DOHH2 (cell line): Measurements from ENCODE around the gene HMSD.
"Not testable (repeated sequence)": the region's sequence is repeated elsewhere in the genome, so short reads cannot be mapped to it uniquely, and the experiment has no call there.

ENCODE experiments used
- H3F3A ChIP-seq: fragments of 200-600 bp; sonication (generic), shearing (Covaris generic); 2 replicates; pipeline ENCODE4 v1.6.0; 2016; ENCODE audit warnings: antibody characterized with exemption, mild to moderate bottlenecking; ENCODE audit not compliant: control insufficient read depth, insufficient read depth
- H3K27ac ChIP-seq: fragments of 200-600 bp; sonication (generic); 2 replicates; pipeline ENCODE4 v1.5.1; 2014; ENCODE audit warnings: low read depth, mild to moderate bottlenecking, low read length, moderate library complexity
- H3K27me3 ChIP-seq: fragments of 200-600 bp; sonication (generic); 2 replicates; pipeline ENCODE4 v1.6.1; 2014; ENCODE audit warnings: mild to moderate bottlenecking, low read length, mixed read lengths; ENCODE audit not compliant: control insufficient read depth
- H3K36me3 ChIP-seq: fragments of 200-600 bp; sonication (generic); 2 replicates; pipeline ENCODE4 v1.6.1; 2014; ENCODE audit warnings: mild to moderate bottlenecking, low read length, moderate library complexity, mixed read lengths; ENCODE audit not compliant: control insufficient read depth
- H3K4me1 ChIP-seq: fragments of 200-600 bp; sonication (generic); 2 replicates; pipeline ENCODE4 v1.6.1; 2014; ENCODE audit warnings: mild to moderate bottlenecking, low read length, mixed read lengths; ENCODE audit not compliant: control insufficient read depth
- H3K4me2 ChIP-seq: fragments of 200-600 bp; sonication (generic); 2 replicates; pipeline ENCODE4 v1.6.0; 2014; ENCODE audit warnings: mild to moderate bottlenecking, low read length, moderate library complexity
- H3K4me3 ChIP-seq: fragments of 200-600 bp; sonication (generic); 2 replicates; pipeline ENCODE4 v1.5.1; 2014; ENCODE audit warnings: mild to moderate bottlenecking, low read length, mixed read lengths
- H3K79me2 ChIP-seq: fragments of 200-600 bp; sonication (generic); 2 replicates; pipeline ENCODE4 v1.6.1; 2014; ENCODE audit warnings: mild to moderate bottlenecking, low read length, mixed read lengths; ENCODE audit not compliant: control insufficient read depth
- H3K9me2 ChIP-seq: fragments of 200-600 bp; sonication (generic); replicated peaks from 2 replicates; pipeline ENCODE4 v1.6.1; 2014; ENCODE audit warnings: mild to moderate bottlenecking, low read length, mixed read lengths; ENCODE audit not compliant: control insufficient read depth
- H3K9me3 ChIP-seq: fragments of 200-600 bp; sonication (generic); 2 replicates; pipeline ENCODE4 v1.6.1; 2014; ENCODE audit warnings: antibody characterized with exemption, low read length, mixed read lengths; ENCODE audit not compliant: control insufficient read depth, insufficient read depth
- H4K20me1 ChIP-seq: fragments of 200-600 bp; sonication (generic); 2 replicates; pipeline ENCODE4 v1.6.0; 2014; ENCODE audit warnings: low read depth, mild to moderate bottlenecking, antibody characterized with exemption, low read length, moderate library complexity; ENCODE audit not compliant: control insufficient read depth, insufficient read depth
- CTCF ChIP-seq: fragments of 200-600 bp; sonication (generic); IDR thresholded peaks from one replicate; pipeline ENCODE4 v1.5.1; 2014; ENCODE audit warnings: antibody characterized with exemption, mild to moderate bottlenecking, low read depth, low read length; ENCODE audit not compliant: poor library complexity, severe bottlenecking
- EZH2phosphoT487 ChIP-seq: fragments of 200-600 bp; sonication (generic); IDR thresholded peaks from 2 replicates; pipeline ENCODE4 v1.6.1; 2017; ENCODE audit warnings: borderline replicate concordance, mild to moderate bottlenecking, antibody characterized with exemption, low read length, moderate library complexity, mixed read lengths

Gene HMSD

GRCh38 chr18:63922049-63922448, 27.1 kb upstream of the HMSD start:
- Histone ChIP-seq H3K9me2 (no peaks in the 10 kb centered on the region), H3K4me1 (no peaks in the 10 kb centered on the region), H4K20me1 (no peaks in the 10 kb centered on the region), H3K27ac (no peak overlapping the region), H3K27me3 (peaks cover 6% of the 10 kb centered on the region), H3K4me2 (no peak overlapping the region), H3K4me3 (no peak overlapping the region), H3K9me3 (no peaks in the 10 kb centered on the region), H3K79me2 (no peaks in the 10 kb centered on the region), H3K36me3 (no peaks in the 10 kb centered on the region), H3F3A (no peaks in the 10 kb centered on the region)
- no peak for TF ChIP-seq EZH2phosphoT487
- TF ChIP-seq CTCF, result no peak

- Histone ChIP-seq H3F3A (no peaks in the 10 kb centered on the region), H3K4me1 (no peaks in the 10 kb centered on the region), H3K79me2 (no peaks in the 10 kb centered on the region), H3K9me2 (no peaks in the 10 kb centered on the region), H3K36me3 (no peaks in the 10 kb centered on the region), H4K20me1 (no peaks in the 10 kb centered on the region), H3K27ac (no peak overlapping the region), H3K4me3 (no peak overlapping the region), H3K4me2 (no peak overlapping the region), H3K9me3 (no peaks in the 10 kb centered on the region), H3K27me3 (peaks cover 4% of the 10 kb centered on the region)
- no peak for TF ChIP-seq CTCF
- no peak for TF ChIP-seq EZH2phosphoT487
These were observed 24.6 kb upstream of the HMSD start for GRCh38 chr18:63924551-63924950.

GRCh38 chr18:63928331-63928730, 20.8 kb upstream of the HMSD start:
- no peaks in the 10 kb centered on the region for H3K4me1 ChIP-seq

GRCh38 chr18:63929369-63929768, 19.7 kb upstream of the HMSD start:
- not testable (repeated sequence) for H4K20me1 ChIP-seq, H3K27ac ChIP-seq, H3K79me2 ChIP-seq, H3K9me3 ChIP-seq, H3K9me2 ChIP-seq, H3F3A ChIP-seq, H3K36me3 ChIP-seq, H3K4me3 ChIP-seq, H3K4me2 ChIP-seq, H3K4me1 ChIP-seq
- H3K27me3 ChIP-seq, result peaks cover 22% of the 10 kb centered on the region

More at GRCh38 chr18:63928331-63928730, 20.8 kb upstream of the HMSD start:
- Histone ChIP-seq H3K27ac (no peak overlapping the region), H3K27me3 (peaks cover 19% of the 10 kb centered on the region), H3K9me2 (no peaks in the 10 kb centered on the region), H3K36me3 (no peaks in the 10 kb centered on the region), H3K79me2 (no peaks in the 10 kb centered on the region), H3F3A (no peaks in the 10 kb centered on the region), H4K20me1 (no peaks in the 10 kb centered on the region), H3K4me2 (no peak overlapping the region), H3K4me3 (no peak overlapping the region), H3K9me3 (no peaks in the 10 kb centered on the region)
- TF ChIP-seq EZH2phosphoT487 (no peak), CTCF (no peak)
